B cell (primary cell): ENCODE measurements around the gene SLC6A5. TPM values are rescaled to one million over a fixed set of nuclear protein-coding genes. Genes with fewer than 3 reads are reported as not detected.

Experiments
- ATAC-seq: fragments of 200-7000 bp; cut with Tn5 transposase; one replicate; pipeline ENCODE4 v1.10.0; 2021; ENCODE audit warnings: low read depth, mild to moderate bottlenecking, moderate number of reproducible peaks, moderate library complexity
- CTCF ChIA-PET: fragments of 350-600 bp; sonication (Branson Sonifier 250); formaldehyde crosslinking; loops from one replicate; lab custom pipeline; 2021; ENCODE audit warnings: antibody characterized with exemption, inconsistent platforms; lab: Charles Lee
- POLR2A ChIA-PET: fragments of 350-600 bp; sonication (Branson Sonifier 250); formaldehyde crosslinking; loops from one replicate; lab custom pipeline; 2021; ENCODE audit warnings: antibody characterized with exemption; lab: Charles Lee
- DNase-seq: peaks from one replicate; pipeline ENCODE4 v3.0.0; 2013
- H2AFZ ChIP-seq: 2 replicates; pipeline ENCODE4 v1.6.1; 2012; ENCODE audit warnings: mild to moderate bottlenecking, low read depth, low read length; ENCODE audit not compliant: insufficient read depth, poor library complexity, severe bottlenecking
- H3K27ac ChIP-seq, 2 donors: 1 replicate in 1 of 2; 2 replicates in 1 of 2; pipeline ENCODE4 v1.5.1; 2012 to 2013; ENCODE audit warnings: low read length in 2 of 2, mild to moderate bottlenecking in 2 of 2, moderate library complexity in 1 of 2
- H3K27me3 ChIP-seq, 4 experiments: fragments of 200-600 bp in 1 of 4; sonication (generic) in 1 of 4; replicated peaks in 1 of 4; 1 replicate in 2 of 4; 2 replicates in 2 of 4; pipeline versions ENCODE4 v1.6.1 to v1.7.0; 2013 to 2016; ENCODE audit warnings: low read length in 3 of 4, mild to moderate bottlenecking in 2 of 4, mixed read lengths in 1 of 4, moderate library complexity in 1 of 4; ENCODE audit not compliant: insufficient read depth in 4 of 4, control insufficient read depth in 3 of 4; ENCODE audit errors: control extremely low read depth in 1 of 4
- H3K36me3 ChIP-seq, 2 experiments: replicated peaks in 1 of 2; 1 replicate in 1 of 2; 2 replicates in 1 of 2; pipeline versions ENCODE4 v1.6.1 to v1.7.1; 2013; ENCODE audit warnings: low read length in 1 of 2; ENCODE audit not compliant: insufficient read depth in 2 of 2, control insufficient read depth in 1 of 2; ENCODE audit errors: control extremely low read depth in 1 of 2, extremely low read depth in 1 of 2
- H3K4me1 ChIP-seq, 2 donors: fragments of 200-600 bp in 1 of 2; sonication (generic) in 1 of 2; 1 replicate in 1 of 2; 2 replicates in 1 of 2; pipeline versions ENCODE4 v1.5.1 to v1.6.1; 2013 to 2017; ENCODE audit warnings: low read length in 2 of 2; ENCODE audit not compliant: control insufficient read depth in 2 of 2, insufficient read depth in 2 of 2
- H3K4me2 ChIP-seq: replicated peaks from 2 replicates; pipeline ENCODE3; 2012; ENCODE audit warnings: mild to moderate bottlenecking, low read depth, low read length; ENCODE audit not compliant: poor library complexity, severe bottlenecking
- H3K4me3 ChIP-seq, 5 experiments: fragments of 200-600 bp in 1 of 5; sonication (generic) in 1 of 5; 1 replicate in 3 of 5; 2 replicates in 2 of 5; pipeline versions ENCODE4 v1.5.1 to v1.7.0; 2011 to 2016; ENCODE audit warnings: low read length in 4 of 5, mild to moderate bottlenecking in 4 of 5, low read depth in 2 of 5, control low read depth in 1 of 5, moderate library complexity in 1 of 5; ENCODE audit not compliant: insufficient read depth in 1 of 5; ENCODE audit errors: control extremely low read depth in 1 of 5, extremely low read depth in 1 of 5
- H3K79me2 ChIP-seq: fragments of 200-600 bp; sonication (generic); one replicate; pipeline ENCODE4 v1.6.0; 2016; ENCODE audit warnings: low read length; ENCODE audit not compliant: control insufficient read depth, insufficient read depth
- H3K9ac ChIP-seq: fragments of 200-600 bp; sonication (generic); 2 replicates; pipeline ENCODE4 v1.6.1; 2017; ENCODE audit warnings: mild to moderate bottlenecking, low read length, moderate library complexity
- H3K9me3 ChIP-seq, 3 donors: one replicate each; pipeline versions ENCODE4 v1.6.1 to v1.7.1; 2013; ENCODE audit warnings: low read length in 2 of 3; ENCODE audit not compliant: control insufficient read depth in 2 of 3, insufficient read depth in 1 of 3; ENCODE audit errors: control extremely low read depth in 1 of 3
- H4K20me1 ChIP-seq: 2 replicates; pipeline ENCODE4 v1.6.0; 2012; ENCODE audit warnings: mild to moderate bottlenecking, low read length; ENCODE audit not compliant: insufficient read depth, control insufficient read depth, poor library complexity, severe bottlenecking
- H3K27ac Mint-ChIP-seq: one replicate; pipeline ENCODE4 v1.8.0; 2021; ENCODE audit warnings: mixed read lengths
- H3K27me3 Mint-ChIP-seq: one replicate; pipeline ENCODE4 v1.8.0; 2021; ENCODE audit warnings: mixed read lengths
- H3K4me1 Mint-ChIP-seq: one replicate; pipeline ENCODE4 v1.8.0; 2021; ENCODE audit warnings: mixed read lengths
- H3K4me3 Mint-ChIP-seq: one replicate; pipeline ENCODE4 v1.8.0; 2021; ENCODE audit warnings: mixed read lengths
- H3K9me3 Mint-ChIP-seq: one replicate; pipeline ENCODE4 v1.8.0; 2022; ENCODE audit warnings: mixed read lengths; ENCODE audit not compliant: insufficient read depth
- EZH2 ChIP-seq: IDR thresholded peaks from 2 replicates; pipeline ENCODE4 v1.6.1; 2012; ENCODE audit warnings: borderline replicate concordance, low read depth, mild to moderate bottlenecking, moderate library complexity, low read length; ENCODE audit not compliant: insufficient read depth, poor library complexity, severe bottlenecking
- WGBS: methylation state at CpG from one replicate; pipeline ENCODE4 v1.1.5; 2013; ENCODE audit warnings: missing lambda C conversion rate; ENCODE audit not compliant: insufficient coverage; 5-methylcytosine and 5-hydroxymethylcytosine counted together
- intact Hi-C: fragments of 100-400 bp; cut with micrococcal nuclease; formaldehyde crosslinking; loops from one replicate; pipeline ENCODE4 v1.10.0; 2022
- polyA plus RNA-seq: library from polyadenylated mRNA; depleted of rRNA; stranded (reverse); fragments of >200 nt; gene quantifications from 2 replicates; pipeline ENCODE4 v1.2.3, GENCODE V29; 2012
- total RNA-seq, 2 donors: library from RNA; stranded (reverse); fragments of 120-200 nt in 1 of 2; gene quantifications; 1 replicate in 1 of 2; 2 replicates in 1 of 2; pipeline versions ENCODE4 v1.2.3 to v1.2.4, GENCODE V29; 2013 to 2022
- TF ChIP-seq, protein P1 (sequence below): fragments of 200-600 bp; IDR thresholded peaks from one replicate; pipeline ENCODE4 v1.8.0; 2022; ENCODE audit warnings: antibody characterized with exemption, mild to moderate bottlenecking

SLC6A5 gene
- total and polyA plus RNA-seq, 2 donors (not counting 1 experiment from before 2014, with no cell fraction given) = not detected

DNA sequence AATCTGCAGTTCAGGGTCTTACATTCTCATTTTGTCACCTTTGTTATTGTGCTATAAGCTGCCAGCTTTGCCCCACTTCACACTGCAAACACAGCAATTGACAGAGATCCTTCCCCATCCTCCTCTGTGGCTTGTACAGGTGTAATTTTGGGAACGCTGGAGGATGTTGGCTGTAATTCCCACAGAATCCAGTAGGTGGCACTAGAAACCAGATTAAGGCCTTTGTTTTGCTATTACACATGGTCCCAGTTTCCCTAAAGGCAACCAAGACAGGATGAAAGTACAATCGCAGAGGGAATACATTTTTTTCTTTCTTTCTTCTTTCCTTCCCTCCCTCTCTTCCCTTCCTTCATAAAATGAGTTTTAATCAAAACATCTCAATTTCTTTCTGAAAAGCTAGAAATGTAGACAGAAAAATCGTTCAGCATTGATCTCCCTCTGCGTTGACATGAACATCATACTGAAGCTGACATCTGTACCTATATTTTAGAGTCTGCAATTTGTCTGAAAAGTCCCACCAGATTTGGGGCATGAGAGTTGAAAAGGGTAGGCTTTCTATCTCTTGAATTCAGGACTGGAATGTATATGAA, 48.7 kb downstream of the SLC6A5 start:
- 7% methylated on average over 1 of the region's 4 CpGs for WGBS
- ChIA-PET POLR2A (no interaction called here), CTCF (interaction anchor here (0.7 to 3.1 kb wide), 6 partner anchors 9 to 20 kb away, joined by 3 to 8 read pairs (median 4); no protein-coding TSS in a partner anchor)
- Histone ChIP-seq H3K9me3 (no peaks in the 10 kb centered on the region), H3K9ac (no peak overlapping the region), H2AFZ (no peak overlapping the region), H3K27ac (no peak overlapping the region), H3K36me3 (no peaks in the 10 kb centered on the region), H4K20me1 (no peaks in the 10 kb centered on the region), H3K27me3 (peaks cover 0 to 2% (median 0%) of the 10 kb centered on the region in 4 experiments), H3K4me1 (no peaks in the 10 kb centered on the region), H3K4me2 (no peak overlapping the region), H3K79me2 (no peaks in the 10 kb centered on the region), H3K4me3 (no peak overlapping the region)
- no peak overlapping the region for H3K27ac Mint-ChIP-seq
- no peaks in the 10 kb centered on the region for H3K9me3 Mint-ChIP-seq
- TF ChIP-seq, protein P1, sequence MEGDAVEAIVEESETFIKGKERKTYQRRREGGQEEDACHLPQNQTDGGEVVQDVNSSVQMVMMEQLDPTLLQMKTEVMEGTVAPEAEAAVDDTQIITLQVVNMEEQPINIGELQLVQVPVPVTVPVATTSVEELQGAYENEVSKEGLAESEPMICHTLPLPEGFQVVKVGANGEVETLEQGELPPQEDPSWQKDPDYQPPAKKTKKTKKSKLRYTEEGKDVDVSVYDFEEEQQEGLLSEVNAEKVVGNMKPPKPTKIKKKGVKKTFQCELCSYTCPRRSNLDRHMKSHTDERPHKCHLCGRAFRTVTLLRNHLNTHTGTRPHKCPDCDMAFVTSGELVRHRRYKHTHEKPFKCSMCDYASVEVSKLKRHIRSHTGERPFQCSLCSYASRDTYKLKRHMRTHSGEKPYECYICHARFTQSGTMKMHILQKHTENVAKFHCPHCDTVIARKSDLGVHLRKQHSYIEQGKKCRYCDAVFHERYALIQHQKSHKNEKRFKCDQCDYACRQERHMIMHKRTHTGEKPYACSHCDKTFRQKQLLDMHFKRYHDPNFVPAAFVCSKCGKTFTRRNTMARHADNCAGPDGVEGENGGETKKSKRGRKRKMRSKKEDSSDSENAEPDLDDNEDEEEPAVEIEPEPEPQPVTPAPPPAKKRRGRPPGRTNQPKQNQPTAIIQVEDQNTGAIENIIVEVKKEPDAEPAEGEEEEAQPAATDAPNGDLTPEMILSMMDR = peak; percentile 92
- TF ChIP-seq EZH2 = no peak
- intact Hi-C loops = loop anchor here (1.0 kb wide), 1 partner anchor 38 kb away; no protein-coding TSS in a partner anchor
- DNase-seq = peak; percentile 46
- H3K4me3 Mint-ChIP-seq = no peak overlapping the region
- peaks cover 12% of the 10 kb centered on the region for H3K27me3 Mint-ChIP-seq
- peak; percentile 39 for ATAC-seq
- H3K4me1 Mint-ChIP-seq = no peaks in the 10 kb centered on the region

DNA sequence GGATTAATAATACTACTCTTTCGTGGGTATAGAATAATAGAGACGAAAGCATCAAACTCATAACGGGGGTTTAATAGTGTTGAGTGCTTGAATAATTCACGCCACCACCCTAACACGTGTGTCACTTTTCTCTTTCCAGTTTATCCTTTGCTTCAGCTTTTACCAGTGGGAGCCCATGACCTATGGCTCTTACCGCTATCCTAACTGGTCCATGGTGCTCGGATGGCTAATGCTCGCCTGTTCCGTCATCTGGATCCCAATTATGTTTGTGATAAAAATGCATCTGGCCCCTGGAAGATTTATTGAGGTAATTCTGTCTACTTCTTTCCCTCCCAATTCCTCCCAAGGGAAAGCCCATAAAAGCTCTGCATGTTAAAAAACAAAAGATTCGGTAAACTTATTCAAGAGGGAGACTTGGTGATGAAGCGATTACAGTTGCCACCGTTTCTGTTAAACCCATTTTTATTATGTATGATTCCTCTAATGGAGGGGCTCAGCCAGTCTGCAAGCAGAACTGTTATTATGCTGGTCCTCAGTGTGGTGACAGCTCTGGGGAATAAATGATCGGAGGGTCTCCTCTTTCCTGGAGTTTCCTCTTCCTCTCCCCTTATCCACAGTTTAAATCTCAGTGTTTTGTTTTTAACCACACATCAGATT, 52.9 kb downstream of the SLC6A5 start:
- no peak overlapping the region for H3K4me3 ChIP-seq
- no peaks in the 10 kb centered on the region for H4K20me1 ChIP-seq
- intact Hi-C loops = no loop called here
- no peak overlapping the region for H2AFZ ChIP-seq
- TF ChIP-seq, protein P1 = no peak
- no peak for TF ChIP-seq EZH2
- DNase-seq (no peak), ATAC-seq (no peak)
- no peaks in the 10 kb centered on the region for H3K79me2 ChIP-seq
- no peak overlapping the region for H3K4me3 Mint-ChIP-seq
- ChIA-PET POLR2A (no interaction called here), CTCF (no interaction called here)
- no peaks in the 10 kb centered on the region for H3K9me3 ChIP-seq
- H3K27ac ChIP-seq = no peak overlapping the region
- H3K27me3 Mint-ChIP-seq = peaks cover 11% of the 10 kb centered on the region
- no peak overlapping the region for H3K9ac ChIP-seq
- WGBS = 97% methylated on average over 5 of the region's 13 CpGs
- no peak overlapping the region for H3K27ac Mint-ChIP-seq
- H3K27me3 ChIP-seq = peaks cover 0 to 3% (median 0%) of the 10 kb centered on the region in 4 experiments
- H3K4me1 Mint-ChIP-seq = no peaks in the 10 kb centered on the region
- H3K4me2 ChIP-seq = no peak overlapping the region
- H3K9me3 Mint-ChIP-seq = no peaks in the 10 kb centered on the region
- no peaks in the 10 kb centered on the region for H3K4me1 ChIP-seq
- no peaks in the 10 kb centered on the region for H3K36me3 ChIP-seq
